Osteocyte (in vitro differentiated cells): ENCODE results near the gene GYPA. TPM values are rescaled to one million over a fixed set of nuclear protein-coding genes. Genes with fewer than 3 reads are reported as not detected.
A peak's percentile ranks its signal among the peaks of the same experiment; 100 is the strongest.
"Not testable (repeated sequence)": the region's sequence is repeated elsewhere in the genome, so short reads cannot be mapped to it uniquely, and the experiment has no call there.

ENCODE experiments used
- DNase-seq: peaks from one replicate; pipeline ENCODE4 v3.0.0; 2021; ENCODE audit warnings: mixed read lengths; ENCODE audit not compliant: unreplicated experiment; ENCODE audit errors: extremely low spot score
- H3K27ac Mint-ChIP-seq: one replicate; pipeline ENCODE4 v1.8.0; 2021; ENCODE audit warnings: mild to moderate bottlenecking, mixed read lengths; ENCODE audit not compliant: unreplicated experiment
- H3K27me3 Mint-ChIP-seq: one replicate; pipeline ENCODE4 v1.8.0; 2021; ENCODE audit warnings: mixed read lengths; ENCODE audit not compliant: unreplicated experiment
- H3K36me3 Mint-ChIP-seq: one replicate; pipeline ENCODE4 v1.8.0; 2021; ENCODE audit warnings: mixed read lengths; ENCODE audit not compliant: unreplicated experiment
- H3K4me1 Mint-ChIP-seq: one replicate; pipeline ENCODE4 v1.8.0; 2021; ENCODE audit warnings: mixed read lengths; ENCODE audit not compliant: unreplicated experiment
- H3K4me3 Mint-ChIP-seq: one replicate; pipeline ENCODE4 v1.8.0; 2021; ENCODE audit warnings: mild to moderate bottlenecking, moderate library complexity, mixed read lengths; ENCODE audit not compliant: unreplicated experiment
- H3K9me3 Mint-ChIP-seq: one replicate; pipeline ENCODE4 v1.8.0; 2021; ENCODE audit warnings: mixed read lengths; ENCODE audit not compliant: unreplicated experiment
- total RNA-seq: library from RNA; stranded (reverse); gene quantifications from 2 replicates; pipeline ENCODE4 v1.2.1, GENCODE V29; 2021
- TF ChIP-seq, protein P1 (sequence below): fragments of 200-600 bp; sonication (generic); IDR thresholded peaks from 2 replicates; pipeline ENCODE4 v1.5.0; 2021; ENCODE audit warnings: antibody characterized with exemption, mild to moderate bottlenecking, moderate library complexity

GYPA gene
- total RNA-seq, 1 donor from 2014 or later, result not detected

DNA sequence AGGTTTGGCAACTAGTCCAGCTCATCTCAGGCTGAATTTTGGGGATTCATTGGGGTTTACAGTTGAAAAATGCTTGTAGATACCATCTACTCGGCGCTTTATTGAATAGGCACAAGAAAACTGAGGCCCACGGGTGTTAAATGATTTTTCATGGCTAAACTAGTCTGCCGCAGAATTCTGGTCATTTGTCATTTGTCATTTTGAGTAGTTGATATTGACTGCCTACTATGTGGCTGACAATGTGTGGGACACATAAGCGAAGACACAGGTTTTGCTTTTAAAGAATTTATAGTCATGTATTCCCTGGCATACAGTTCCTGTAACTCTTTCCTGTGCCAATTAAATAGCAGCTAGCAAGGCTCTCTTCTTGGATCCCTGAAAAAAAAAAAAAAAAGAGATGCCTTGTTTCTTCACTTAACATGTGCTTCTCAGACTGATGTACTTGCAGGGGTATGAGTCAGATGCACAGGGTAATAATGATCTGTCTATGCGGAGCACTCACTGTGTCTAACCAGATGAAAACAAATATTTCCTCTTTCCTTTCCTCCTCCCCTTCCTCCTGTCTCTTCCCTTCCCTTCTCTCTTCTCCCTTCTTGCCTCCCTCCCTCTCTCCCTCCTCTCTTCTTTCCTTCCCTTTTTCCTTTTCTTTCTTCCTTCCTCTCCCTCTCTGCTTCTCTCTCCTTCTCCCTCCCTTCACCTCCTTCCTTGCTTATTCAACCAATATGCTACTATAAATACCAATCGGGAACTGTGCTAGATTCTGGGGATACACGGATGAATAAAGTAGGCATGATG, 3.2 kb downstream of the GYPA start:
- not testable (repeated sequence) for H3K9me3 Mint-ChIP-seq, H3K4me1 Mint-ChIP-seq, H3K27ac Mint-ChIP-seq, H3K4me3 Mint-ChIP-seq, H3K36me3 Mint-ChIP-seq, DNase-seq
- H3K27me3 Mint-ChIP-seq, result peaks cover 26% of the 10 kb centered on the region

GRCh38 chr4:144136189-144136588, 4.3 kb downstream of the GYPA start:
- H3K4me1 Mint-ChIP-seq, DNase-seq, H3K4me3 Mint-ChIP-seq, H3K36me3 Mint-ChIP-seq, H3K27ac Mint-ChIP-seq, H3K9me3 Mint-ChIP-seq: not testable (repeated sequence)
- peaks cover 22% of the 10 kb centered on the region for H3K27me3 Mint-ChIP-seq

DNA sequence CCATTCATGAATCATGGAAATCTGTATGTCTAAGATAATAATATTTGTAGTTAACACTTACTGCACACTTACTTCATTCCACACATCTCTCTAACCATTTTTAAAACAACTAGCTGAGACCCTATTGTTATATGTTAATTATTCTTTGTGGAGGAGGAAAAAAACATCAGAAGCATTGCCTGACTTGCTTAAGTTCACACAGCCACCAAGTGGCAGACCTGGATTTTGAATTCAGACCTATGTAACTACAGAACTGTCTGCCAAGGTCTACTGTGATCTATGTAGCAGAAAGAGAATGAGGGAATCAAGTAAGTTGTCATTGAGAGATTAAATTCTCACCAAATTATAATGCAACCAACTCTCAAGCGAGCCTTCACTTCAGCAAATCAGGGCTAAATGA, 10.4 kb downstream of the GYPA start:
- H3K27ac Mint-ChIP-seq, H3K36me3 Mint-ChIP-seq, H3K4me1 Mint-ChIP-seq, H3K4me3 Mint-ChIP-seq, H3K27me3 Mint-ChIP-seq, DNase-seq, H3K9me3 Mint-ChIP-seq: not testable (repeated sequence)

DNA sequence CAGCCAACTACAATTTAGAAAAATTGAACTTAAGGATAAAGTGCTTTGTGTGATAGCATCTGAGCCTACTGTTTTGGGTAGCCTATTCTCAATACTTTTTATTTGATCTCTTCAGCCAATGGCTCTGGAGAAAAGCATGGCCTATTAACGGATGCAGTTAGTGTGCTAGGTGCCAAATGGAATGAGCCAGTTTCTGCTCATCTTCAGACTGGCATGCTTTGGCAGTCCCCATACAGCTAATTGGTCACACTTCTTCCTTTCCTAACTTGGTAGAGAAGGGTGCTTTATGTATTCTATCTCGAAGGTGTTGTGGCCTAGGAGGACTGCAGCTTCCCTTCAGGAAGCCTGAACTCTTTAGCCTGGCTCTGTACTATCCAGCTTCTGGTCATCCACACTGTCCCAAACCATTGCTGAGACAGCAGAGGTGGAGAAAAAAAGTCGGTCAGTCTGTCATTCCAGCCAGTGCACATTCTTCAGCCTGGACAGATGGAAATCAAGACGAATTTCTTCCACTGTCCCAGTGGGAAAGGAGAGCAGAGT, 11.1 kb downstream of the GYPA start:
- H3K9me3 Mint-ChIP-seq, H3K4me3 Mint-ChIP-seq, H3K4me1 Mint-ChIP-seq, H3K36me3 Mint-ChIP-seq, DNase-seq, H3K27ac Mint-ChIP-seq, H3K27me3 Mint-ChIP-seq: not testable (repeated sequence)

- not testable (repeated sequence) for DNase-seq, H3K27ac Mint-ChIP-seq, H3K4me3 Mint-ChIP-seq, H3K36me3 Mint-ChIP-seq, H3K4me1 Mint-ChIP-seq, H3K9me3 Mint-ChIP-seq, H3K27me3 Mint-ChIP-seq
Measured at GRCh38 chr4:144128709-144129320, 11.7 kb downstream of the GYPA start.

- H3K9me3 Mint-ChIP-seq, DNase-seq, H3K4me3 Mint-ChIP-seq, H3K4me1 Mint-ChIP-seq, H3K36me3 Mint-ChIP-seq, H3K27ac Mint-ChIP-seq, H3K27me3 Mint-ChIP-seq: not testable (repeated sequence)
Measured at GRCh38 chr4:144125109-144125508, 15.4 kb downstream of the GYPA start.

- H3K4me3 Mint-ChIP-seq, H3K36me3 Mint-ChIP-seq, H3K4me1 Mint-ChIP-seq, H3K9me3 Mint-ChIP-seq, DNase-seq, H3K27ac Mint-ChIP-seq: not testable (repeated sequence)
- H3K27me3 Mint-ChIP-seq, result peaks cover 13% of the 10 kb centered on the region
- TF ChIP-seq, protein P1, sequence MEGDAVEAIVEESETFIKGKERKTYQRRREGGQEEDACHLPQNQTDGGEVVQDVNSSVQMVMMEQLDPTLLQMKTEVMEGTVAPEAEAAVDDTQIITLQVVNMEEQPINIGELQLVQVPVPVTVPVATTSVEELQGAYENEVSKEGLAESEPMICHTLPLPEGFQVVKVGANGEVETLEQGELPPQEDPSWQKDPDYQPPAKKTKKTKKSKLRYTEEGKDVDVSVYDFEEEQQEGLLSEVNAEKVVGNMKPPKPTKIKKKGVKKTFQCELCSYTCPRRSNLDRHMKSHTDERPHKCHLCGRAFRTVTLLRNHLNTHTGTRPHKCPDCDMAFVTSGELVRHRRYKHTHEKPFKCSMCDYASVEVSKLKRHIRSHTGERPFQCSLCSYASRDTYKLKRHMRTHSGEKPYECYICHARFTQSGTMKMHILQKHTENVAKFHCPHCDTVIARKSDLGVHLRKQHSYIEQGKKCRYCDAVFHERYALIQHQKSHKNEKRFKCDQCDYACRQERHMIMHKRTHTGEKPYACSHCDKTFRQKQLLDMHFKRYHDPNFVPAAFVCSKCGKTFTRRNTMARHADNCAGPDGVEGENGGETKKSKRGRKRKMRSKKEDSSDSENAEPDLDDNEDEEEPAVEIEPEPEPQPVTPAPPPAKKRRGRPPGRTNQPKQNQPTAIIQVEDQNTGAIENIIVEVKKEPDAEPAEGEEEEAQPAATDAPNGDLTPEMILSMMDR, result peak; percentile 19
Measured at GRCh38 chr4:144123982-144124635, 16.4 kb downstream of the GYPA start.

- not testable (repeated sequence) for H3K4me1 Mint-ChIP-seq, H3K9me3 Mint-ChIP-seq, H3K36me3 Mint-ChIP-seq, H3K27ac Mint-ChIP-seq, DNase-seq, H3K4me3 Mint-ChIP-seq
- peaks cover 18% of the 10 kb centered on the region for H3K27me3 Mint-ChIP-seq
Measured at GRCh38 chr4:144123269-144123668, 17.2 kb downstream of the GYPA start.

- H3K4me1 Mint-ChIP-seq, DNase-seq, H3K27ac Mint-ChIP-seq, H3K4me3 Mint-ChIP-seq, H3K9me3 Mint-ChIP-seq, H3K36me3 Mint-ChIP-seq: not testable (repeated sequence)
- H3K27me3 Mint-ChIP-seq, result peaks cover 32% of the 10 kb centered on the region
Measured at GRCh38 chr4:144119752-144120151, 20.8 kb downstream of the GYPA start.
